Trophoblast cell (in vitro differentiated cells and primary cell): ENCODE results near the gene COX6B1.

ENCODE experiments used
- DNase-seq, 2 donors: peaks; one replicate each; pipeline ENCODE4 v3.0.0-alpha.2; 2016
- H2AFZ ChIP-seq: 2 replicates; pipeline ENCODE4 v1.6.1; 2013; ENCODE audit warnings: low read length, moderate library complexity, mild to moderate bottlenecking; ENCODE audit not compliant: insufficient read depth, poor library complexity
- H2AK5ac ChIP-seq: 2 replicates; pipeline ENCODE4 v1.6.1; 2013; ENCODE audit warnings: mild to moderate bottlenecking, low read length
- H2BK120ac ChIP-seq: 2 replicates; pipeline ENCODE4 v1.6.1; 2013; ENCODE audit warnings: low read length, mild to moderate bottlenecking, moderate library complexity; ENCODE audit not compliant: insufficient read depth, poor library complexity
- H2BK12ac ChIP-seq: 2 replicates; pipeline ENCODE4 v1.6.1; 2013; ENCODE audit warnings: mild to moderate bottlenecking, low read length, moderate library complexity
- H2BK5ac ChIP-seq: 2 replicates; pipeline ENCODE4 v1.6.1; 2013; ENCODE audit warnings: low read length, low read depth, moderate library complexity, mild to moderate bottlenecking; ENCODE audit not compliant: poor library complexity
- H3K14ac ChIP-seq: 2 replicates; pipeline ENCODE4 v1.6.1; 2013; ENCODE audit warnings: mild to moderate bottlenecking, low read length
- H3K18ac ChIP-seq: 2 replicates; pipeline ENCODE4 v1.6.1; 2013; ENCODE audit warnings: mild to moderate bottlenecking, low read length
- H3K23ac ChIP-seq: 2 replicates; pipeline ENCODE4 v1.6.1; 2013; ENCODE audit warnings: low read length
- H3K27ac ChIP-seq: 2 replicates; pipeline ENCODE4 v1.5.1; 2013; ENCODE audit warnings: low read depth, mild to moderate bottlenecking, inconsistent platforms, low read length, moderate library complexity
- H3K27me3 ChIP-seq: 2 replicates; pipeline ENCODE4 v1.6.1; 2013; ENCODE audit warnings: inconsistent platforms, mild to moderate bottlenecking, low read length, moderate library complexity; ENCODE audit not compliant: insufficient read depth
- H3K36me3 ChIP-seq, 2 experiments: 1 replicate in 1 of 2; 2 replicates in 1 of 2; pipeline ENCODE4 v1.6.1; 2013; ENCODE audit warnings: low read length in 2 of 2, mild to moderate bottlenecking in 2 of 2, moderate library complexity in 1 of 2; ENCODE audit not compliant: insufficient read depth in 2 of 2, control insufficient read depth in 1 of 2
- H3K4ac ChIP-seq: 2 replicates; pipeline ENCODE4 v1.6.1; 2013; ENCODE audit warnings: low read depth, mild to moderate bottlenecking, low read length, moderate library complexity
- H3K4me1 ChIP-seq, 2 experiments: 1 replicate in 1 of 2; 2 replicates in 1 of 2; pipeline ENCODE4 v1.6.1; 2013; ENCODE audit warnings: low read length in 2 of 2, mild to moderate bottlenecking in 2 of 2, moderate library complexity in 1 of 2; ENCODE audit not compliant: insufficient read depth in 2 of 2, control insufficient read depth in 1 of 2
- H3K4me2 ChIP-seq: 2 replicates; pipeline ENCODE4 v1.6.1; 2013; ENCODE audit warnings: inconsistent platforms, mild to moderate bottlenecking, low read length, moderate library complexity
- H3K4me3 ChIP-seq: 2 replicates; pipeline ENCODE4 v1.5.1; 2013; ENCODE audit warnings: mild to moderate bottlenecking, low read depth, low read length, inconsistent platforms
- H3K79me1 ChIP-seq: one replicate; pipeline ENCODE4 v1.6.1; 2013; ENCODE audit warnings: low read length
- H3K79me2 ChIP-seq: 2 replicates; pipeline ENCODE4 v1.6.1; 2013; ENCODE audit warnings: low read length, mild to moderate bottlenecking; ENCODE audit not compliant: control insufficient read depth, insufficient read depth, poor library complexity
- H3K9ac ChIP-seq: 2 replicates; pipeline ENCODE4 v1.6.1; 2013; ENCODE audit warnings: mild to moderate bottlenecking, low read length
- H3K9me3 ChIP-seq: 2 replicates; pipeline ENCODE4 v1.6.1; 2013; ENCODE audit warnings: low read depth, mild to moderate bottlenecking, control low read depth, inconsistent platforms, low read length; ENCODE audit not compliant: insufficient read depth
- H4K12ac ChIP-seq: 2 replicates; pipeline ENCODE4 v1.6.1; 2013; ENCODE audit warnings: low read depth, mild to moderate bottlenecking, low read length, moderate library complexity
- H4K8ac ChIP-seq: 2 replicates; pipeline ENCODE4 v1.6.1; 2013; ENCODE audit warnings: low read depth, mild to moderate bottlenecking, low read length, moderate library complexity
- H4K91ac ChIP-seq: one replicate; pipeline ENCODE4 v1.6.1; 2013; ENCODE audit warnings: low read depth, mild to moderate bottlenecking, low read length, moderate library complexity
- WGBS: extraction: QIAGEN DNeasy Blood & Tissue Kit; methylation state at CpG from one replicate; pipeline ENCODE4 v1.1.7; 2013; ENCODE audit warnings: missing lambda C conversion rate; ENCODE audit not compliant: insufficient read length, insufficient coverage; ENCODE audit errors: extremely low coverage; 5-methylcytosine and 5-hydroxymethylcytosine counted together

The COX6B1 gene

DNA sequence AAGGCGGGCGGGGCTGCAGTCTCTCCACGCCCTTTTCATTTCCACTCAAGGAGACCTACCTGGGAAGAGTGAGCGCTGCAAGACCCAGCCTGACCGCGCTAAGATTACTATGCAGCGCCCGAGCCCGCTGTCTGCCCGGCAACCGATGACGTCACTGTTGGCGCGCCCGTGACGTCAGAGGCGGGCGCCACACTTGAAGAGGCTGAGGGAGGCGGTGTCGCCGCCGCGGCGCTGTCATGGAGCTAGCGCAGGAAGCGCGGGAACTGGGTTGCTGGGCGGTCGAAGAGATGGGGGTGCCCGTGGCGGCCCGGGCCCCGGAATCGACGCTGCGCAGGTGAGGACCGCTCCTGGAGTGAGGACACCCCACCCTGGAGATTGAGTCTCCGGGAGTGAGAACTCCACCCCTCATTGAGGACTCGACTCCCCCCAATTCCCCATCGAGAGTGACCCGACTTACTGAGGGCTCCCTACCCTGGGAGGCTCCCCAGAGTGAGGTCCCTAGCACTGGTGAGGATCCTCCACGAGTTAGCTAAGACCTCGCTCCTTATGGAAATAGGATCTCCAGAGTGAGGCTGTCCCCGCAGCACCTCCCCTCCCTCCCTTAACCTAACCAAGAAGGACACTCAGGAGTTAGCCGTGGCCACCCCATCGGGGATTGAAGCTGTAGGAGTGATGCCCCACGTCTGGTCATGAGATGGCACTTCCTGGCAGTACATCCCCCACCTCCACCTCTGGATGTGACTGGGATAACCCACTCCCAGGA is 35.4 kb upstream of the COX6B1 start, which contains the start of gene HAUS5:
TSS of gene HAUS5 (plus strand) at position 177 of the 763 bp plus-strand sequence. CDS start at position 237, 60 bp downstream.
- Histone ChIP-seq H3K79me1 (peaks cover 4% of the 10 kb centered on the region), H3K79me2 (peaks cover 4% of the 10 kb centered on the region)

GRCh38 chr19:35613574-35613973 is 34.5 kb upstream of the COX6B1 start:
- Histone ChIP-seq H4K91ac (no peak overlapping the region), H2BK12ac (no peak overlapping the region), H3K4me2 (no peak overlapping the region), H3K4ac (no peak overlapping the region), H3K4me1 (peaks cover 2 to 7% of the 10 kb centered on the region in 2 experiments), H3K9me3 (peaks cover 8% of the 10 kb centered on the region), H2AFZ (no peak overlapping the region), H2BK5ac (no peak overlapping the region), H3K27ac (no peak overlapping the region), H3K79me1 (peaks cover 4% of the 10 kb centered on the region), H3K27me3 (no peaks in the 10 kb centered on the region), H3K36me3 (peaks cover 21 to 26% of the 10 kb centered on the region in 2 experiments), H3K23ac (no peak overlapping the region), H2BK120ac (no peak overlapping the region), H4K8ac (peak overlapping the region; percentile 4), H3K18ac (no peak overlapping the region), H4K12ac (no peak overlapping the region), H2AK5ac (no peak overlapping the region), H3K14ac (no peak overlapping the region), H3K4me3 (no peak overlapping the region), H3K9ac (no peak overlapping the region), H3K79me2 (peaks cover 4% of the 10 kb centered on the region)
- DNase-seq: no peak
- WGBS: no CpG with 5 or more reads among the region's 1 CpG

More for the DNA sequence above, 35.4 kb upstream of the COX6B1 start, which contains the start of gene HAUS5:
- no peaks in the 10 kb centered on the region for H3K27me3 ChIP-seq
- H2BK120ac ChIP-seq: no peak within 1 kb of the TSS
- H2AFZ ChIP-seq: peak within 1 kb of the TSS; percentile 47
- H3K4me3 ChIP-seq: peak within 1 kb of the TSS; percentile 86
- H3K36me3 ChIP-seq: peaks cover 14 to 20% of the 10 kb centered on the region in 2 experiments
- no peak within 1 kb of the TSS for H3K23ac ChIP-seq
- H2BK5ac ChIP-seq: peak within 1 kb of the TSS; percentile 10
- WGBS: no CpG with 5 or more reads among the region's 47 CpGs
- no peak within 1 kb of the TSS for H2BK12ac ChIP-seq
- peak within 1 kb of the TSS; percentile 62 for H3K14ac ChIP-seq
- H3K4me1 ChIP-seq: peaks cover 2 to 7% of the 10 kb centered on the region in 2 experiments
- peak within 1 kb of the TSS; percentile 67 for H3K9ac ChIP-seq
- H3K4ac ChIP-seq: peak within 1 kb of the TSS; percentile 0
- H4K91ac ChIP-seq: peak within 1 kb of the TSS; percentile 55
- H3K18ac ChIP-seq: peak within 1 kb of the TSS; percentile 62
- H3K4me2 ChIP-seq: peak within 1 kb of the TSS; percentile 83
- peak; percentile 95 to 99 for DNase-seq
- peak within 1 kb of the TSS; percentile 41 for H4K12ac ChIP-seq
- H2AK5ac ChIP-seq: no peak within 1 kb of the TSS
- H3K9me3 ChIP-seq: peaks cover 11% of the 10 kb centered on the region
- peak within 1 kb of the TSS; percentile 59 for H4K8ac ChIP-seq
- no peak within 1 kb of the TSS for H3K27ac ChIP-seq

DNA sequence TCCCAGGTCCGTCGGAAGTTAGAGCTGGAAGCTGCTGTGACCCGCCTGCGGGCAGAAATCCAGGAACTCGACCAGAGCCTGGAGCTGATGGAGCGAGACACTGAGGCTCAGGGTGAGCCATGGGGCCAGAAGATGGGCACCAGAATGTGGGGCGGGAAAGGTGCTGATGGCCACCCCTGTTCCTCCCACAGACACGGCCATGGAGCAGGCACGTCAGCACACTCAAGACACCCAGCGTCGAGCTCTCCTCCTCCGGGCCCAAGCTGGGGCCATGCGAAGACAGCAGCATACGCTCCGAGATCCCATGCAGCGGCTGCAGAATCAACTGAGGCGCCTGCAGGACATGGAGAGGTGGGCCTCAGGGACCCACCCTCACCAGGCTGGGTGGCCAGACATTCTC is 33.1 kb upstream of the COX6B1 start:
- H3K79me1 ChIP-seq: peaks cover 4% of the 10 kb centered on the region
- no peak overlapping the region for H2BK5ac ChIP-seq
- no peak overlapping the region for H4K8ac ChIP-seq
- no peak overlapping the region for H3K4me3 ChIP-seq
- H3K14ac ChIP-seq: no peak overlapping the region
- H3K9me3 ChIP-seq: peaks cover 5% of the 10 kb centered on the region
- H3K18ac ChIP-seq: no peak overlapping the region
- H2AFZ ChIP-seq: no peak overlapping the region
- no peak overlapping the region for H3K27ac ChIP-seq
- H2BK120ac ChIP-seq: no peak overlapping the region
- peaks cover 4% of the 10 kb centered on the region for H3K79me2 ChIP-seq
- no peak overlapping the region for H3K9ac ChIP-seq
- H3K4ac ChIP-seq: no peak overlapping the region
- no peak overlapping the region for H3K4me2 ChIP-seq
- no peak overlapping the region for H3K23ac ChIP-seq
- H3K4me1 ChIP-seq: peaks cover 2 to 7% of the 10 kb centered on the region in 2 experiments
- no peaks in the 10 kb centered on the region for H3K27me3 ChIP-seq
- DNase-seq: no peak
- no peak overlapping the region for H2BK12ac ChIP-seq
- H2AK5ac ChIP-seq: no peak overlapping the region
- H3K36me3 ChIP-seq: peaks cover 25 to 36% of the 10 kb centered on the region in 2 experiments
- no peak overlapping the region for H4K91ac ChIP-seq
- WGBS: no CpG with 5 or more reads among the region's 17 CpGs
- no peak overlapping the region for H4K12ac ChIP-seq

- no peak overlapping the region for H3K23ac ChIP-seq
- no peak overlapping the region for H2AK5ac ChIP-seq
- H3K79me2 ChIP-seq: no peaks in the 10 kb centered on the region
- no peaks in the 10 kb centered on the region for H3K27me3 ChIP-seq
- no peak overlapping the region for H3K4ac ChIP-seq
- peaks cover 40 to 53% of the 10 kb centered on the region in 2 experiments for H3K36me3 ChIP-seq
- H3K27ac ChIP-seq: no peak overlapping the region
- H3K79me1 ChIP-seq: no peaks in the 10 kb centered on the region
- peaks cover 2% of the 10 kb centered on the region for H3K9me3 ChIP-seq
- no peak overlapping the region for H2AFZ ChIP-seq
- H2BK120ac ChIP-seq: no peak overlapping the region
- H3K14ac ChIP-seq: no peak overlapping the region
- no peak for DNase-seq
- no peak overlapping the region for H3K4me2 ChIP-seq
- no peak overlapping the region for H2BK12ac ChIP-seq
- no peak overlapping the region for H4K12ac ChIP-seq
- no peak overlapping the region for H3K9ac ChIP-seq
- no peak overlapping the region for H2BK5ac ChIP-seq
- H3K18ac ChIP-seq: no peak overlapping the region
- no peak overlapping the region for H4K8ac ChIP-seq
- no CpG with 5 or more reads among the region's 7 CpGs for WGBS
- no peak overlapping the region for H4K91ac ChIP-seq
- no peaks in the 10 kb centered on the region for H3K4me1 ChIP-seq
- H3K4me3 ChIP-seq: no peak overlapping the region
Observed at GRCh38 chr19:35618857-35619256, 29.3 kb upstream of the COX6B1 start.
